HPDE6-E6E7 (cell line): ENCODE results near the gene CSH1.
A peak's percentile ranks its signal among the peaks of the same experiment; 100 is the strongest.
"Not testable (repeated sequence)": the region's sequence is repeated elsewhere in the genome, so short reads cannot be mapped to it uniquely, and the experiment has no call there.

Source experiments
- DNase-seq: peaks from one replicate; pipeline ENCODE4 v3.0.0; 2011; ENCODE audit warnings: missing footprints; ENCODE audit errors: extremely low spot score

CSH1 gene

GRCh38 chr17:63928966-63929695, 32.8 kb upstream of the CSH1 start:
- DNase-seq, result no peak

- DNase-seq, result no peak
These were observed 31.8 kb upstream of the CSH1 start for GRCh38 chr17:63928172-63928666.

GRCh38 chr17:63927464-63928171, 31.2 kb upstream of the CSH1 start:
- DNase-seq, result no peak

- no peak for DNase-seq
These were observed 29.8 kb upstream of the CSH1 start for GRCh38 chr17:63926164-63926563.

- no peak for DNase-seq
These were observed 29.2 kb upstream of the CSH1 start for GRCh38 chr17:63925615-63926014.

GRCh38 chr17:63922402-63922801, 26.0 kb upstream of the CSH1 start:
- not testable (repeated sequence) for DNase-seq

- DNase-seq, result not testable (repeated sequence)
These were observed 24.4 kb upstream of the CSH1 start for GRCh38 chr17:63920779-63921178.

GRCh38 chr17:63920050-63920449, 23.7 kb upstream of the CSH1 start:
- not testable (repeated sequence) for DNase-seq

GRCh38 chr17:63919311-63919723, 22.9 kb upstream of the CSH1 start:
- DNase-seq, result peak; percentile 82

- not testable (repeated sequence) for DNase-seq
These were observed 22.5 kb upstream of the CSH1 start, which contains the start of gene GH1 for GRCh38 chr17:63918789-63919305. GH1 (minus strand) TSS chr17:63918839; CDS start chr17:63918776, 63 bp downstream.

- no peak for DNase-seq
These were observed 21.9 kb upstream of the CSH1 start for GRCh38 chr17:63918305-63918704.

- no peak for DNase-seq
These were observed 21.3 kb upstream of the CSH1 start for GRCh38 chr17:63917646-63918045.

GRCh38 chr17:63917206-63917605, 20.8 kb upstream of the CSH1 start:
- DNase-seq, result not testable (repeated sequence)

- no peak for DNase-seq
These were observed 20.3 kb upstream of the CSH1 start for GRCh38 chr17:63916566-63917185.

GRCh38 chr17:63915753-63916152, 19.4 kb upstream of the CSH1 start:
- DNase-seq, result not testable (repeated sequence)

- no peak for DNase-seq
These were observed 18.1 kb upstream of the CSH1 start for GRCh38 chr17:63914471-63914870.

GRCh38 chr17:63911657-63912100, 15.3 kb upstream of the CSH1 start:
- DNase-seq, result peak; percentile 29

GRCh38 chr17:63911041-63911635, 14.8 kb upstream of the CSH1 start, which contains the start of gene CSHL1:
CSHL1 (minus strand) TSS chr17:63911258; CDS start chr17:63911196, 62 bp downstream.
- DNase-seq, result no peak

GRCh38 chr17:63910096-63910495, 13.7 kb upstream of the CSH1 start:
- no peak for DNase-seq

GRCh38 chr17:63909586-63909985, 13.2 kb upstream of the CSH1 start:
- DNase-seq, result not testable (repeated sequence)

- DNase-seq, result not testable (repeated sequence)
These were observed 10.9 kb upstream of the CSH1 start for GRCh38 chr17:63907161-63907778.
